ENCODE results near the gene ARID1B.

ARID1B gene

DNA sequence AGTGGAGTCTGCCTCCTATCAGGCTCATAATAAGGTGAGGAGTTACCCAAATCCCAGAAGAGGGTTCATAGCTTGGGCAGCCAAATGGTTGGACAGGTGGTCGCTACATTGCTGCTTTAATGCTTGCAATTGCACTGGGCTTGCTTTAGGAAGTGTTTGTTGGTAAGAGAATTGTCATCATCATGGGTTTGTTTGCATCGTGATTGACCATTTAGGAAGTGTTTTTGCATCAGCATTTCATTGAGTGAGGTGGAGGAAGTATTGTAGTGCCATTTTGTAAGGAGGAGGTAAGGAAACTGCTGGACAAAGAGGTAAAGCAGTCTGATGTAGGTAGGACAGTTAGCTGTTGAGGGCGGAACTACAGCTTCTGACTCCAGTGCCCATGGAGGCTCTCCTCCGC, 101.5 kb downstream of the ARID1B start:
- Histone ChIP-seq H3K4me1 (peaks cover 27% of the 10 kb centered on the region), H3K9me3 (ENCODE audit: control insufficient read depth, low read length) (no peaks in the 10 kb centered on the region), H2AFZ (no peak overlapping the region), H3K27ac (no peak overlapping the region), H3K27me3 (ENCODE audit: control insufficient read depth, insufficient read depth, low read length) (no peaks in the 10 kb centered on the region), H3K4me2 (ENCODE audit: low read length) (no peak overlapping the region), H3K9ac (no peak overlapping the region), H3K4me3 (ENCODE audit: low read depth, low read length) (no peak overlapping the region), H3K36me3 (ENCODE audit: control insufficient read depth, insufficient read depth, low read length) (no peaks in the 10 kb centered on the region), H3K79me2 (peaks cover 82% of the 10 kb centered on the region)
- TF ChIP-seq, protein P1, sequence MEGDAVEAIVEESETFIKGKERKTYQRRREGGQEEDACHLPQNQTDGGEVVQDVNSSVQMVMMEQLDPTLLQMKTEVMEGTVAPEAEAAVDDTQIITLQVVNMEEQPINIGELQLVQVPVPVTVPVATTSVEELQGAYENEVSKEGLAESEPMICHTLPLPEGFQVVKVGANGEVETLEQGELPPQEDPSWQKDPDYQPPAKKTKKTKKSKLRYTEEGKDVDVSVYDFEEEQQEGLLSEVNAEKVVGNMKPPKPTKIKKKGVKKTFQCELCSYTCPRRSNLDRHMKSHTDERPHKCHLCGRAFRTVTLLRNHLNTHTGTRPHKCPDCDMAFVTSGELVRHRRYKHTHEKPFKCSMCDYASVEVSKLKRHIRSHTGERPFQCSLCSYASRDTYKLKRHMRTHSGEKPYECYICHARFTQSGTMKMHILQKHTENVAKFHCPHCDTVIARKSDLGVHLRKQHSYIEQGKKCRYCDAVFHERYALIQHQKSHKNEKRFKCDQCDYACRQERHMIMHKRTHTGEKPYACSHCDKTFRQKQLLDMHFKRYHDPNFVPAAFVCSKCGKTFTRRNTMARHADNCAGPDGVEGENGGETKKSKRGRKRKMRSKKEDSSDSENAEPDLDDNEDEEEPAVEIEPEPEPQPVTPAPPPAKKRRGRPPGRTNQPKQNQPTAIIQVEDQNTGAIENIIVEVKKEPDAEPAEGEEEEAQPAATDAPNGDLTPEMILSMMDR (IDR thresholded peaks at IDR 0.05): no peak

DNA sequence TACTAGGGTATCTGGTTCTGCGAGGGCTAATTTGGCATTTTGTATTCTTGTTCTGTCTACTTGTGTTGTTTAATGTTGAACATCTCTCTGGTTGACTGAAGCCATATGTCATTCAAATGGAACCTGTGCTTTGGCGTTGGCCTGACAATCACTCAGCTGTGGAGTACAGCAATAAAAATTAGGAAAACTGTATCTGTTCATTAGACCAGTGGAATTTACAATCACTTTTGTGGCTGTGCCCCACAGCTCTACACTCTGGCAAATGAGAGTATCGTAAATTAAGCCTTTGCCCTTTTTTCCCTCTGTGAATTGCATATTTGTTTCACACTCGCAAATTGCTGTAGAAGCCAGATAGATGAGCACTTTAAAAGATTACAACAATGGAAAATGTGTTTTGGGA, 102.0 kb downstream of the ARID1B start:
- H3K9me3 ChIP-seq (ENCODE audit: control insufficient read depth, low read length): no peaks in the 10 kb centered on the region
- no peaks in the 10 kb centered on the region for H3K27me3 ChIP-seq (ENCODE audit: control insufficient read depth, insufficient read depth, low read length)
- no peak overlapping the region for H3K27ac ChIP-seq
- no peaks in the 10 kb centered on the region for H3K36me3 ChIP-seq (ENCODE audit: control insufficient read depth, insufficient read depth, low read length)
- no peak overlapping the region for H3K4me2 ChIP-seq (ENCODE audit: low read length)
- no peak overlapping the region for H3K9ac ChIP-seq
- H3K79me2 ChIP-seq: peaks cover 83% of the 10 kb centered on the region
- H2AFZ ChIP-seq: no peak overlapping the region
- TF ChIP-seq, protein P1 (IDR thresholded peaks at IDR 0.05): no peak
- no peak overlapping the region for H3K4me3 ChIP-seq (ENCODE audit: low read depth, low read length)
- H3K4me1 ChIP-seq: peaks cover 25% of the 10 kb centered on the region

DNA sequence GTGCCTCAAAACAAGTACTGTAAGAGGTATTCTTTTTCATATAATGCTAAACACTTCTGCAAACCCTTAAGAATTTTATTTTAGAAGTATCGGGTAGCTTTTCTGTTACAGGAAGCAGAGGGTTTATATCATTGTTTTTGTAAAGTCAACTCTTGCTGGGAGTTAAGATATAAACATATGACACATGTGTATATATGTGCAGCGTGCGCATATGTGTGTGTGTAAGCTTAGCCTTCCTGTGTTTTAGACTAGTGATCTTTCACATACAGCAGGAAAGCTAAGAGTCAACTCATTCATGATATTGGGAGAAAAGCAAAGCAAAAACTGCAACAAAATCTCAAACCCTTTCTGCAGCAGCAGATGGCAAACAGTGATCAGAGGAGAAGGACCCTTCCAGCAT, 102.4 kb downstream of the ARID1B start:
- peaks cover 78% of the 10 kb centered on the region for H3K79me2 ChIP-seq
- TF ChIP-seq, protein P1 (IDR thresholded peaks at IDR 0.05): no peak
- peaks cover 25% of the 10 kb centered on the region for H3K4me1 ChIP-seq
- no peak overlapping the region for H2AFZ ChIP-seq
- no peaks in the 10 kb centered on the region for H3K36me3 ChIP-seq (ENCODE audit: control insufficient read depth, insufficient read depth, low read length)
- H3K27me3 ChIP-seq (ENCODE audit: control insufficient read depth, insufficient read depth, low read length): no peaks in the 10 kb centered on the region
- no peak overlapping the region for H3K9ac ChIP-seq
- H3K4me3 ChIP-seq (ENCODE audit: low read depth, low read length): no peak overlapping the region
- H3K9me3 ChIP-seq (ENCODE audit: control insufficient read depth, low read length): no peaks in the 10 kb centered on the region
- H3K27ac ChIP-seq: no peak overlapping the region
- no peak overlapping the region for H3K4me2 ChIP-seq (ENCODE audit: low read length)

DNA sequence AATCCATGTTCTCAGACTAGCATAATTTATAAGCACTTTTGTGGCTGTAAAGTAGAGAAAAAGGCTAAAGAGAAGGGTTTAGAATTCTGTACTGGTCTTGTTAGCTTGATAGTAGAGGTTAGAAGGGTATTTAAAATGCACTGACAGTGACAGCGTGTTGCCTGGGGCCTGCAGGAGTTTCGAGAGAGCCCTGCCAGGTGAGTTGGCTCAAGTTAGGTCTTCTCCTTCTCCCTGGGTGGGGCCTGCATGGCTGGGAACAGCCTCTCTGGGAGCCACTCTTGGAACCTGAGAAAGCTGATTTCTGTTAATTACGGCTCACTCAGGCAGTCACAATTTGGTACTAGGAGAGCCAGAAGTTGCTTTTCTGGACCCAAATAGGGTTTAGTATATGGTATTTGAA, 103.7 kb downstream of the ARID1B start:
- no peaks in the 10 kb centered on the region for H3K27me3 ChIP-seq (ENCODE audit: control insufficient read depth, insufficient read depth, low read length)
- no peak overlapping the region for H3K4me2 ChIP-seq (ENCODE audit: low read length)
- no peak overlapping the region for H3K27ac ChIP-seq
- H3K9me3 ChIP-seq (ENCODE audit: control insufficient read depth, low read length): no peaks in the 10 kb centered on the region
- TF ChIP-seq, protein P1 (IDR thresholded peaks at IDR 0.05): no peak
- peaks cover 73% of the 10 kb centered on the region for H3K79me2 ChIP-seq
- H3K4me3 ChIP-seq (ENCODE audit: low read depth, low read length): no peak overlapping the region
- no peak overlapping the region for H2AFZ ChIP-seq
- no peaks in the 10 kb centered on the region for H3K36me3 ChIP-seq (ENCODE audit: control insufficient read depth, insufficient read depth, low read length)
- H3K4me1 ChIP-seq: peaks cover 25% of the 10 kb centered on the region
- no peak overlapping the region for H3K9ac ChIP-seq
